ENCODE results near the gene CAMTA1. TPM values are rescaled to one million over a fixed set of nuclear protein-coding genes. Genes with fewer than 3 reads are reported as not detected.

CAMTA1 gene
- total and polyA plus RNA-seq, 4 donors: 48.1 to 140 (median 52.3) TPM

GRCh38 chr1:6777813-6778212, 7.4 kb upstream of the CAMTA1 start:
- H3K27me3 ChIP-seq (ENCODE audit: control insufficient read depth in 3 of 3, insufficient read depth in 3 of 3, low read length in 2 of 3): no peaks in the 10 kb centered on the region
- 87 to 90% methylated on average over 7 of the region's 7 CpGs for WGBS, 2 donors
- H3K4me1 ChIP-seq (ENCODE audit: control insufficient read depth in 5 of 5, insufficient read depth in 5 of 5, low read length in 5 of 5): no peaks in the 10 kb centered on the region
- H3K9me3 ChIP-seq (ENCODE audit: control insufficient read depth in 4 of 4, insufficient read depth in 3 of 4, low read length in 3 of 4): peaks cover 0 to 2% (median under 1%) of the 10 kb centered on the region in 4 donors
- H3K9ac ChIP-seq (ENCODE audit: insufficient read depth in 1 of 2, low read length in 2 of 2): no peak overlapping the region
- no peak for DNase-seq
- ATAC-seq (ENCODE audit: insufficient read depth, low FRiP score): no peak
- no peaks in the 10 kb centered on the region for H3K36me3 ChIP-seq (ENCODE audit: control insufficient read depth in 4 of 4, insufficient read depth in 4 of 4, low read length in 4 of 4)
- H3K4me3 ChIP-seq: no peak overlapping the region
- H3K27ac ChIP-seq (ENCODE audit: low read depth in 1 of 2, low read length in 1 of 2): no peak overlapping the region
- TF ChIP-seq CTCF (IDR thresholded peaks at IDR 0.05; ENCODE audit: control extremely low read depth, extremely low read depth): no peak

GRCh38 chr1:6779089-6779805, 6.0 kb upstream of the CAMTA1 start:
- peaks cover 0 to 2% (median under 1%) of the 10 kb centered on the region in 4 donors for H3K9me3 ChIP-seq (ENCODE audit: control insufficient read depth in 4 of 4, insufficient read depth in 3 of 4, low read length in 3 of 4)
- no peak overlapping the region for H3K9ac ChIP-seq (ENCODE audit: insufficient read depth in 1 of 2, low read length in 2 of 2)
- 84 to 87% methylated on average over 7 of the region's 7 CpGs for WGBS, 2 donors
- ATAC-seq (ENCODE audit: insufficient read depth, low FRiP score) (no peak), DNase-seq (no peak)
- no peak for TF ChIP-seq CTCF (IDR thresholded peaks at IDR 0.05; ENCODE audit: control extremely low read depth, extremely low read depth)
- H3K27ac ChIP-seq (ENCODE audit: low read depth in 1 of 2, low read length in 1 of 2): no peak overlapping the region
- H3K36me3 ChIP-seq (ENCODE audit: control insufficient read depth in 4 of 4, insufficient read depth in 4 of 4, low read length in 4 of 4): no peaks in the 10 kb centered on the region
- no peaks in the 10 kb centered on the region for H3K27me3 ChIP-seq (ENCODE audit: control insufficient read depth in 3 of 3, insufficient read depth in 3 of 3, low read length in 2 of 3)
- H3K4me3 ChIP-seq: no peak overlapping the region
- H3K4me1 ChIP-seq (ENCODE audit: control insufficient read depth in 5 of 5, insufficient read depth in 5 of 5, low read length in 5 of 5): peaks cover 0 to 8% (median 0%) of the 10 kb centered on the region in 5 donors

- ATAC-seq (ENCODE audit: insufficient read depth, low FRiP score): no peak
Measured at GRCh38 chr1:6782151-6782550, 3.1 kb upstream of the CAMTA1 start.

More at GRCh38 chr1:6782151-6782550, 3.1 kb upstream of the CAMTA1 start:
- Histone ChIP-seq H3K27me3 (ENCODE audit: control insufficient read depth in 3 of 3, insufficient read depth in 3 of 3, low read length in 2 of 3) (no peaks in the 10 kb centered on the region), H3K4me3 (no peak overlapping the region), H3K9ac (ENCODE audit: insufficient read depth in 1 of 2, low read length in 2 of 2) (no peak overlapping the region), H3K36me3 (ENCODE audit: control insufficient read depth in 4 of 4, insufficient read depth in 4 of 4, low read length in 4 of 4) (no peaks in the 10 kb centered on the region), H3K9me3 (ENCODE audit: control insufficient read depth in 4 of 4, insufficient read depth in 3 of 4, low read length in 3 of 4) (no peaks in the 10 kb centered on the region), H3K27ac (ENCODE audit: low read depth in 1 of 2, low read length in 1 of 2) (no peak overlapping the region), H3K4me1 (ENCODE audit: control insufficient read depth in 5 of 5, insufficient read depth in 5 of 5, low read length in 5 of 5) (peaks cover 0 to 18% (median 6%) of the 10 kb centered on the region in 5 donors)
- no peak for DNase-seq
- 94% methylated on average over 6 of the region's 6 CpGs for WGBS, 2 donors
- no peak for TF ChIP-seq CTCF (IDR thresholded peaks at IDR 0.05; ENCODE audit: control extremely low read depth, extremely low read depth)

Data from lung (tissue), 12 donors.